ENCODE data around the gene PATJ.

PATJ gene

GRCh38 chr1:62100442-62100841 is 358.2 kb downstream of the PATJ start:
- Histone ChIP-seq H3K27ac (no peak overlapping the region), H3K36me3 (no peaks in the 10 kb centered on the region)
- TF ChIP-seq CTCF (IDR thresholded peaks at IDR 0.05), result no peak

GRCh38 chr1:62103846-62104245 is 361.6 kb downstream of the PATJ start:
- H3K9me3 ChIP-seq, result no peaks in the 10 kb centered on the region
- H3K4me1 ChIP-seq (ENCODE audit: control insufficient read depth in 1 of 2, insufficient read depth in 1 of 2, low read depth in 1 of 2, low read length in 1 of 2), result no peaks in the 10 kb centered on the region
- no peaks in the 10 kb centered on the region for H3K36me3 ChIP-seq
- H3K4me3 ChIP-seq (ENCODE audit: low read depth in 1 of 2, low read length in 1 of 2), result no peak overlapping the region
- no peaks in the 10 kb centered on the region for H3K27me3 ChIP-seq
- no peak overlapping the region for H3K27ac ChIP-seq
- no peak for TF ChIP-seq CTCF (IDR thresholded peaks at IDR 0.05)

More at GRCh38 chr1:62100442-62100841, 358.2 kb downstream of the PATJ start:
- H3K27me3 ChIP-seq, result no peaks in the 10 kb centered on the region
- H3K9me3 ChIP-seq, result no peaks in the 10 kb centered on the region
- no peaks in the 10 kb centered on the region for H3K4me1 ChIP-seq (ENCODE audit: control insufficient read depth in 1 of 2, insufficient read depth in 1 of 2, low read depth in 1 of 2, low read length in 1 of 2)
- no peak overlapping the region for H3K4me3 ChIP-seq (ENCODE audit: low read depth in 1 of 2, low read length in 1 of 2)

DNA sequence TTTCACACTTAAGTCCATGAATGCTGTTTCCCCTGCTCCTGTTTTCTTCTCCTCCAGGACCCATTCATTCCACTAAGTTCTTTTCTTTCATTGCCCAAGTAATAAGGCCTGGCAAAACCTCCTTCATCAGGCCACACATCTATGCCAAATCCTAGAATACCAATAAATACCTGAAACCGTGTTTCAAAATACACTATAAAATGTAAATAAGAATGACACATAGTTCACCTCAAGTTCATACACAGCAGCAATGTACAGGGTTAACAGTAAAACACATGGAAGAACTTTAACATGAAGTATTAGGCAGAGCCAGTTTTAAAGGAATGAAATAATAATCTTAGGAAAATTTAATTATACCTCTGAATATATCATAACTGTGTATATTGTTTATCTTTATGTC is 365.6 kb downstream of the PATJ start:
- Histone ChIP-seq H3K27ac (no peak overlapping the region), H3K4me1 (ENCODE audit: control insufficient read depth in 1 of 2, insufficient read depth in 1 of 2, low read depth in 1 of 2, low read length in 1 of 2) (no peaks in the 10 kb centered on the region)
- no peak for TF ChIP-seq CTCF (IDR thresholded peaks at IDR 0.05)

DNA sequence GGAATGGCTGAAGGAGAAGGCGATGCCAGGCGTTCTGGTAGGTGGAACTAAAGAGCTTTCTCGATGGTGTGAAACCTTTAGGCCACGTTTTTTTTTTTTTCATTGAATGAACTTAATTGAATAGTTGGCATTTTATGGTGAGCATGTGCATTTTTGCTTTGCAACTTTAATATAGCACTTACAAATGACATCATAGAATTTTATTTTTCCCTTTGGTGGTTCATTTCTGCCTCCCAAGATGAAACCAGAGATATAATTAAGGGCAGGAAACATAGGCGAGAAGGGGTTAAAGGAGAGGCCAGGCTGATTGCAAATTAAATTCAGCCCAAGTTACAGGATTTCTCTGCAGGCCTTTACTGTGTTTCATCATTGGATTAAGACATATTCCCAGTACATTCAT is 366.8 kb downstream of the PATJ start:
- Histone ChIP-seq H3K4me1 (ENCODE audit: control insufficient read depth in 1 of 2, insufficient read depth in 1 of 2, low read depth in 1 of 2, low read length in 1 of 2) (no peaks in the 10 kb centered on the region), H3K27me3 (no peaks in the 10 kb centered on the region), H3K4me3 (ENCODE audit: low read depth in 1 of 2, low read length in 1 of 2) (no peak overlapping the region), H3K36me3 (no peaks in the 10 kb centered on the region), H3K27ac (no peak overlapping the region), H3K9me3 (no peaks in the 10 kb centered on the region)
- no peak for TF ChIP-seq CTCF (IDR thresholded peaks at IDR 0.05)

More for the DNA sequence above, 365.6 kb downstream of the PATJ start:
- no peaks in the 10 kb centered on the region for H3K36me3 ChIP-seq
- no peaks in the 10 kb centered on the region for H3K9me3 ChIP-seq
- H3K4me3 ChIP-seq (ENCODE audit: low read depth in 1 of 2, low read length in 1 of 2), result no peak overlapping the region
- H3K27me3 ChIP-seq, result no peaks in the 10 kb centered on the region

DNA sequence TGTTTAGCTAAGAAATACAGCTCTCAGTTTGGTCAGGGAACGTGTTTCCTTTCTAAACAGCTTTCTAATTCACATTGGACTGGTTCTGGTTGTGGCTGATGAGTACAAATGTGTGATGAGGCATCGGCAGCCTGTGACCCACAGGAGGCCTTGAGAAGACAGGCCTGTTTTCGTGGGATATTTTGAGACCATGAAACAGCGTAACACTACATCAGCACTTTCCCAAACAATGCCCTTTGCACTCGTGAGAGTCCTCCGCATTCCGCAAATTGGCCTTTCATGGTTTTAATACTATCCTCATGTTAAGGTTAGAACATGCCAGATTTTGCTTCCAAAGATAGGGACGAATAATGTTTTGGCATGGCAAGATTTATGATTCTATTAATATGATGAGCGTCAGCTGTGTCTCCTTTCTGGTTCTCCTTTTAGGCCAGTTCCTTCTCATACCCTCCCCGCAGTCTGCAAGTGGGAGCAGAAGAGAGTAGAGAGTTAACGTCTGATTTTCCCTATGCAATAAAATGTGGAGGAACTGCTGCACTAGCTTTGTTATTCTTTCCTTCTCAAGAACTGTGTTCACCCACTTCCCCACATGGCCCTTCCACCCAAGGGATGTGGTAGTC is 368.0 kb downstream of the PATJ start:
- Histone ChIP-seq H3K4me3 (ENCODE audit: low read depth in 1 of 2, low read length in 1 of 2) (no peak overlapping the region), H3K27me3 (no peaks in the 10 kb centered on the region), H3K9me3 (no peaks in the 10 kb centered on the region), H3K27ac (no peak overlapping the region), H3K4me1 (ENCODE audit: control insufficient read depth in 1 of 2, insufficient read depth in 1 of 2, low read depth in 1 of 2, low read length in 1 of 2) (no peaks in the 10 kb centered on the region), H3K36me3 (no peaks in the 10 kb centered on the region)
- no peak for TF ChIP-seq CTCF (IDR thresholded peaks at IDR 0.05)

Measured in neutrophil (primary cell).